NOMO-1 (cell line): ENCODE data around the gene CAST.
A peak's percentile ranks its signal among the peaks of the same experiment; 100 is the strongest.

Source experiments
- DNase-seq, 2 experiments: peaks; one replicate each; lab custom pipeline; 2025; ENCODE audit not compliant: unreplicated experiment in 2 of 2; lab: John Stamatoyannopoulos, UW

The CAST gene

GRCh38 chr5:96642281-96642640, 19.9 kb upstream of the CAST start:
- no peak for DNase-seq

- DNase-seq, result no peak
Measured at GRCh38 chr5:96645091-96645490, 17.1 kb upstream of the CAST start.

GRCh38 chr5:96648023-96648422, 14.2 kb upstream of the CAST start:
- peak; percentile 71 to 89 for DNase-seq

GRCh38 chr5:96648593-96648992, 13.6 kb upstream of the CAST start:
- peak; percentile 22 to 56 for DNase-seq

GRCh38 chr5:96649251-96649662, 12.9 kb upstream of the CAST start:
- DNase-seq, result no peak

DNA sequence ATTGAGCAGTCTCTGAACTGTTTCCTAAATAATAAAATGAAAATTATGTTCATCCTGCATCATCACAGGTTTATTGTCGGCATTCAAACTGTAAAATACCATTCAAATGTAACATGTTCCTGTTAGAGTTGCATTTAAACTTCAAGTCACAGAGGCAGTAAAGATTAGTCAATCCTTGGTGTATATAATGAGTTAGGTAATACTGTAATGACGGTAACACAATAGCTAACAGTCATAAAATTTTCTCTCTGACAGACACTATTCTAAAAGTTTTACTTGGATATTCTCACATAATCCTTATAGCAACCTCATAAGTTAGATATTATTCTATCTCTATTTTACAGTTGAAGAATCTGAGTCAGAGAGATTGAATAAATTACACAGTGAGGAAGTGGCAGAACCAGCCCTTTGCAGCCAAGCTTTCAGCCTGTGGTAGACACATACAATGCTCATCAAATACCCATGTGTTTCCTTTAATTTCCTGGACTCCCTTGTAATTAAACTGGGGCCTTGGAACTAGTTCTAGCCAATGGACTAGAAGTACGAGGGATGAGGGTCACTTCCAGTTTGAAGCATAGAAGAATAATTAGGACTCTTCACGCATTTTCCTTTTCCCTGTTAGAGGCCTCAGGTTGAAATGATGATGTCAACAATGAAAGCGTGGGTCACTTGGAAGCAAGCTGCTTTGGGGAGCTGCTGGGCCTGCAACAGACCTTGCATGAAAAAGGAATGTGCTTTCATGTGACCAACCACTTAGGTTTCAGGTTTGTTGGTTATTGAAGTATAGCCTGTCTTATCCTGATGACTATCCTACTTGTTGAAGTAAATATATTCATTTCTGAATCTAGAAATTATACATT, 12.3 kb upstream of the CAST start:
- DNase-seq, result peak; percentile 39 to 77

DNA sequence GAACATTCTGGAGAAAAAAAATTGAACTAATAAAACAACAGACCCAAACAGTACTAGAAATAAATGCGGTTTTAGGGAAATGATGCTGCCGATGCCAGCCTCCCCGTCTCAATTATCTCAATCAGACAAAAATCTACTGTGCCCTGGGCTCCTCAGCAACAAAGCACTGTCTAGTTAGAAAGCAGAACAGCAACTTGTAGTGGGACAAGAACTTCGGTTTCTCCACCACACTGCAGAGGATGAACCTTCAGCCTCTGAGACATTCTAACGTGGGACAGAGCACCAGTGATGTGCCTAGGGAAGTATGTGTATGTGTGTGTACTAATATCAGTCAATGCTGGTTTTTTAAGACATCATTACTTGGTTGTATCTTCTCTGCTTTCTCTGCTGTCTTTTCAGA, 11.1 kb upstream of the CAST start:
- DNase-seq, result peak in 1 of 2 experiments; percentile 72

DNA sequence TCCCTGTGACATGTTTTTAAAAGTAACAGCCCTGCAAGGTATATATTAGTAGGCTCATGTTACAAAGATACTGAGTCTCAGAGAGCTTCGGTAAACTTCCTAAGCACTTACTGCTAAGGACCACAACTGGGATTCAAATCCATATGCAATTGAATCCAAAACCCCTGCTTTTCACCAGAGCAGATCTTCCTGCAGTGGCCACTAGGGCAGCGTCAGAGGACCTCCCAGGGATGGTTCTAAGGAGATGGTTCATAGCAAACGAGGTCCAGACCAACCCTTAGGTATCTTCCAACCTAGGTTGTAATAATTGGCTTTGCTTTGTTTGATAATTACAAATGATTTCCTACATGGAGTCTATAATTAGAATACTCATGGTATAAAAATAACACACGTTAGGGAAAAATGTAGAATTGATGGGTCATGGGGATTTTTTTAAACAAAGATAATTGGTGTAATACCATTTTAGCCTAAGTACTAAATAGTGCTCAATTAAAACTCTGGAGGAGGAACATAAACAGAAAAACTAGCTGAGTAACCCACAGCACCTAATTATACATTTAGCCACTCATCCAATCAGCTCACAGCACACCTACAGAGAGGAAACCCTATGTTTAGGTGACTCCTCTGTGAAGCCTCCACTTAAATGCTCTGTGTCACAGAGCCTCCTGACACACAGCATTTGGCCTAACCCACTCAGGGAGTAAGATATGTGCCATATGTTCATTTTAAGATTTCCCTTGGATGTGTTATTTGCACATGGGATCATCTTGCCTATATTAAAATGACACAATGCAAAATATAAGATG, 10.0 kb upstream of the CAST start:
- no peak for DNase-seq

- no peak for DNase-seq
Measured at GRCh38 chr5:96652769-96653454, 9.3 kb upstream of the CAST start.

DNA sequence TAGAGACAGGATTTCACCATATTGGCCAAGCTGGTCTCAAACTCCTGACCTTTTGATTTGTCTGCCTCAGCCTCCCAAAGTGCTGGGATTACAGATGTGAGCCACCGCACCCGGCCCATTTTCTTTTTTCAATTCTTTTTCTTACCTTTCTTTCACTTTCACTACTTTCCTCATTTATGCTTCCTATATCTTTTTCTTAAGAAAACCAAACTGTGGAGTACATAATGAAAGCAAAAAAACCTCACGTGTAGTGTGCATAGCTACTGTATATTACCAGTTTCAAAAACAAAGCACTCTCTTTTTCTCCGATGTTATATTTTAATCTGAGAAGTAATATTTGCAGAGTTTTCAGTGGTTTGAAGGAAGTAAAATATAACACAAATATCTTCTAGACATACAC, 8.0 kb upstream of the CAST start:
- no peak for DNase-seq

DNA sequence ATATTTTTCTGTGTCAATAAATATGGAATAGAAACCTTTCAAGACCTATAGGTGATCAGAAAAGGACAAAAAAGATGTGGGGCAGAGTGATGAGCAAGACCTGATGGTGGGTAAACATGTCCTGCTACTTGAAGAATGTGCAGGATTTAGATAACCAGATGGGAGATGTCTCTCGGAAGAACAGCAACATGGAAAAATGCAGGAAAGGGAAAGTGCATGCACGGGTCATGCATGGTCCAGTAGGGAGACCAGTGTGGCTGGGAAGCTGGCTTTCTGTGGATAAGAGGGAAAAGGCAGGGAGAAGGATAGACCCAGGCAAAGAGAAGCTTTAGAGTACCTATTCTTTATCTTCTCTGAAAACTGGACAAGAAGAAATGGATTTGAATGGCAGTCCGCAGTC, 7.1 kb upstream of the CAST start:
- no peak for DNase-seq

GRCh38 chr5:96655506-96655905, 6.7 kb upstream of the CAST start:
- DNase-seq, result peak in 1 of 2 experiments; percentile 30

DNA sequence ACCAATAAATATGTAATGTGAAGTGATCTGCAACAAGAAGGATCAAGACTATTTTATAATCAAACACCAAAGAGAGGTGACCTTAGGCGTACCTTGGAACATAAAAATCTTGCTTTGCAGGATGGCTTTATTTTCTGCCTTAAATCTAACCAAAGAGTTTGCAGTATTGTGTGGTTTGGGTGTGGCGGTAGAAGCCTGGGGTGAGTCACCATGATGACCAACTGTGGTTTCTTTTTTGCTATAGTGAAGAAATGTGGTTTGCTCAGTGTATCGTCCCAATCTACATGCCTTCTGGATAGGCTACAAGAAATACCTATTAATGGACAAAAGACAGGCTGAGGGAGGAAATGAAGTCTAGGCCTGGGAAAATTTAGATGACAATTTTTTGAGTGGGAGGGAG, 5.1 kb upstream of the CAST start:
- peak; percentile 95 to 96 for DNase-seq

DNA sequence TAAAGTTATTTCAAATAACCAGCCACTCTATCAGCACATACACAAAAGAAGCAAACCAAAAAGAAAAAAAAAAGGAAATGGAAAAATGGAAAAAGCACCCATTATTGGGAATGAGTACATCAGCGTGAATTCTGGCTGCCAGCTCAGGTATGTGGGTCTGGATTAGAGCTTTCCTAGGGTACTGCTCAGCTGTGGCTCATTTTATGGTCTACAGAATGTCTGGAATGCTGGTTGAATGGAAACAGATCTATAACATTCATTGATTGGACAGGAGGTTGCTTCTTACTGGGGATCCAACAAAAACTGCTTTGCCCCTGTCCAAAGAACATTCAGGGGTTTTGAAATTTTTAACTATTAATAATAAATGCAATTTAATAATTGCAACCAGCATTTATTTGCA, 3.9 kb upstream of the CAST start:
- no peak for DNase-seq

- no peak for DNase-seq
Measured at GRCh38 chr5:96659170-96659569, 3.0 kb upstream of the CAST start.

DNA sequence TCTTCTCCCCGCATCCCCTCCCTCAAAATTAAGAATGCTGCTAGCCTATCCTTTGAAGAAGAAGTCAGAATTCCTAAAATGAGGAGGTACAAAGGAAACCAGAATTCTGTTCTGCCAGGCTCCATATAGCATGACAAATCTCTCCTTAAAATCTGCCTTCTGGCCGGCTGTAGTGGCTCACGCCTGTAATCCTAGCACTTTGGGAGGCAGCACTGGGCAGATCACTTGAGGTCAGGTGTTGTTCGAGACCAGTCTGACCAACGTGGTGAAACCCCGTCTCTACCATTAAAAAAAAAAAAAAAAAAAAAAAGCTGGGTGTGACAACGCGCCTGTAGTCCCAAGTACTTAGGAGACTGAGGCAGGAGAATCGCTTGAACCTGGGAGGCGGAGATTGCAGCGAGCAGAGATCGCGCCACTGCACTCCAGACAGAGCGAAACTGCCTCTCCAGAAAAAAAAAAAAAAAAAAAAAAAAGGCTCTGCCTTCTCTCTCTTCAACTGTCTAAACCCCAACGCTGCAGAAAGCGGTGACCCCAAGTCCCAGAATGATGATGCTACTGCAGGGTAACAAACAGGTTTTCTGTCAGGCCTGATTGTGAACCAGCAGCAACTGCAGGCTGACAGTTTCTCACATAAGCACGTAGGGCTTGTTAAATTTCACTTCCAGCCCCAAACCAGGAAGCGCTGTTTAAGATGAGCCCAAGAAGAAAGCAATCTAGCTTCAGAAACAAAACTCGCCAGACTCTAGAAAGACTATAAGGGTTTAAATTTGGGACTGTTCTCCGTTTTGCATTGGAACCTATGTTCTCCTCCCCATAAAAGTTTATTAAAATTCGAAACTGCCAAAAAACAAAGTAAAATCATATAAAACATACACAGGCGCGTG, 963 bp upstream of the CAST start:
- peak; percentile 55 to 68 for DNase-seq

DNA sequence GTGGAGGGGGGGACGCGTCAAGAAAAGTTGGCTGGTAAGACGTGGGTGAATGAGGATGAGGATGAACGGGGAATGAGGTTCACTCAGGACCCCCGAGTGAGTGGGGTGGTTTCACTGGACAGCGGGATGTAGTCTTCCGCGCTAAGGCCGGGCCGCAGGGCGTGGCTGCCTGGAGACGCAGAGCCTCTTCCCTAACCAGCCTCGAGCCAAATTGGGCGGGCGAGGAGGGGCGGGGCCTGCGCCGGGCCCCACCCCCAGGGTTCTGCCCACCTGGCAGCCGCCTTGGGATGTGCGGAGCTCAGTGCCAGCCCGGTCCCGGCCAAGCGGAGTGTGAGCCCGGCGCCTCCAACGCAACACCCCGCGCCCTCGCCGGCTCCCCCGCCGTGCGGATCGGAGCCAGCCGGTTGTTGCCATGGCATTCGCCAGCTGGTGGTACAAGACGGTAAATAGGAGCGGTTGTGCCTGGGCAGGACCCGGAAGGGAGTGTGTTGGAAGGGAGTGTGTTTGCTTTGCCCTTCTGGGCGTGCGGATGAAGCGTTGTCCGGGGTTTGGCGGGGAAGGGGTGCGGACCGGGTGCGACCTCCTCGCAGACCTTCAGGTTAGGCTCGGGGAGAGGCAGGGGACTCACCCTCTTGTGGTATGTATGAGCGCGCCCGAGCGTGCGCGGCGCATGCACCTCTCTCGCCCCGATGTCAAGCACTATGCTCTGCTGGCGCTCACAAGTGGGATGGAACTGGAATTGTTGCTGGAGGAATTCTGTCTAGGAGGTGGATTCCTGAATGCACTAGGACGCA, 746 bp downstream of the CAST start:
- DNase-seq, result peak; percentile 72 to 90

GRCh38 chr5:96663608-96664007, 1.4 kb downstream of the CAST start:
- DNase-seq, result no peak

- DNase-seq, result no peak
Measured at GRCh38 chr5:96664669-96665068, 2.5 kb downstream of the CAST start.

GRCh38 chr5:96668725-96669124, 6.5 kb downstream of the CAST start:
- no peak for DNase-seq
